ENCODE data around the gene GARIN3.

The GARIN3 gene

DNA sequence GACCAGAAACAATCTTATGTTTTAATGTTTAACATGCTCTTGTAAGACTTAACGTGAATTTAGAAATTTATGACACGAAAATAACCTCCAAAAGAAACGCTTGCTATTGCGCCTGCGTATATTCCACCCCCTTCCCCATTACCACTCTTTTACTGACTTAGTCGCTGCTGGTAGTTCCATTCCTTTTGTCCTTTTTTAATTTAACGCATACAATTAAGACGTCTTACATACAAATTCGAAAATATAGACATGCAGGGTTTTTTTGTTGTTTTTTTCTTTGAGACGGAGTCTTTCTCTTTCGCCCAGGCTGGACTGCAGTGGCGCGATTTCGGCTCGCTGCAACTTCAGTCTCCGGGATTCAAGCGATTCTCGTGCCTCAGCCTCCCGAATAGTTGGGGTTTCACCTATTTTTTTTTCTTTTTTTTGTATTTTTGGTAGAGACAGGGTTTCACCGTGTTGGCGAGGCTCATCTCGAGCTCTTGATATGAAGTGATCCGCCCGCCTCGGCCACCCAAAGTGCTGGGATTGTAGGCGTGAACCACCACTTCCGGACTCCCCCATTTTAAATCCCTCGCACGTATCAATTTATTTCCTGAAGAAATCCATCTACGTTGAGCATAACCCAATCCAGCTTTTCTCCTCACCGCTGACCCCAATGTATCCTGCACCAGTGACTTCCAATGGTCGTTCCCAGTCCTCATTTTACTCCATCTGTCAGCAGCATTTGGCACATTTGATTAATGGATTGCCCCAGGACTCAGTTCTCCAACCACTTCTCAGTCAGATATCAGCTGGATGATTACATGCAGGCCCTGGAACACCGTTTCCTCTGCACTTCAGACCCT lies 22.7 kb downstream of the GARIN3 start:
- peak; percentile 94 for DNase-seq

DNA sequence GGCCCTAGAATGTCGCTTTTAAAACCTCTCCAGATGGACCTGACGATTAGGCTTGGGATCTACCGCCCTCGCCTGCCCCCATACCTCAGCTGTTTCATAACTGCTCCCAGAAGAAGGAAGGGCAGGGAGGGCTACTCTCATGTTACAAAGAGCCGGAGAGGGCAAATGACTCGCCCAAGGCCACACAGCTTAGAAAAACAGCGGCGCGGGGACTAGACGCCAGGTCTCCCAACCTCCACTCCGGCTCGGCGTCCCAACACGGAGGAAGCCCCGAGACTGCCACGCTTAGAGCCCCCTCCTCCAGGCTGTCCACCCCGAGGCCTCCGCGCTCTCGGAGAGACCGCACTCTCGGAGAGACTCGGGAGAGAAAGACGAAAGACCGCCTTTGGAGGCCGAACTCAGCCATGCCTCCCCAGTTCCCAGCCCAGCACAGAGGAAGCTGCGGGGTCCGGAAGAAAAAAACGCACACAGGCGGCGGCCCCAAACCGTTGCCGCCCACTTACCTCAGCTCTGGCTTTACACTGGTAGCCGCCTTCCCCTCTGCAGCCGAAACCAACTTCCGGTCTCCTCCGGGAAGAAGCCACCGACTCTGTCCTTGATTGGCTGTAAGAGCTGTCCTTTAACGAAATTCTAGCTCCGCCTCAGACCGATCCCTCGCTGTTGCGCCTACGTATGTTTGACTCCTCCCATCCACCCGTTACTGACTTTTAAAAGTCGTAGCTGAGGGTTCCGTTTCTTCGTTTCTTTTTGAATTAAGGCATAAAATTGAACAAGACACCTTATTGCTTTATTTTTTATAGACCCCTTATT lies 23.5 kb downstream of the GARIN3 start, which contains the start of gene MED7:
MED7 (minus strand) TSS at position 549 of the 810 bp plus-strand sequence. CDS start 3,434 bp downstream, outside the sequence.
- peak; percentile 97 for DNase-seq

DNA sequence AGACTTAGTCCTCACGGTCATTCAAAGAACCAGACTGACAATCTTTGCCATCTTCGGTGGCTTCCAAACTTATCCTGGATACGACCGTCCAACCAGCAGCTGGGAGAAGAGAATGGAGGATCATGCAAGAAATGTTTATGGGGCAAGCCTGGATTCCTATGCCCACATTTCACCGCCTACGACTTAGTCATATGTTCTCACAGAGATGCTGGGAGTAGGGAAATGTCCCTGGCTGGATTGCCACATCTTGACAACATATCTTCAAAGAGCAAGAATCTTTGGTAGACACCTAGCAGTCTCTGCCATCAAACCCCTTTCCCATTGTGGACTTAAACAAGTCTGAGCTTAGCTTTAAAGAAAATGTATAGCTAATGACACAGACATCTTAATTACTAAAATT lies 28.4 kb downstream of the GARIN3 start:
- no peak for DNase-seq

DNA sequence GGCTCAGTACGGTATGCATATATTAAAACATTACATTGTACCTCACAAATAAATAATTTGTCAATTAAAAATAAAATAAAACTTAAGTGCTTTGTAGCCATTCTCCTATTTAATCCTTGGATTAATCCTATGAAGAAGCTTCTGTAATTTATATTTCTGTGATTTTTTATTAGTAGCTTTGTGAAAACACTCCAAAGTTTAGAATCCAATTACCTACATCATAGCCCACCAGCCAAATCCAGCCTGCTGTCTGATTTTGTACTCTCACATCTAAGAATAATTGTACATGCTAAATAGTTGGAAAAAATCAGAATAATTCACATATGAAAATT lies 33.8 kb downstream of the GARIN3 start:
- no peak for DNase-seq

DNA sequence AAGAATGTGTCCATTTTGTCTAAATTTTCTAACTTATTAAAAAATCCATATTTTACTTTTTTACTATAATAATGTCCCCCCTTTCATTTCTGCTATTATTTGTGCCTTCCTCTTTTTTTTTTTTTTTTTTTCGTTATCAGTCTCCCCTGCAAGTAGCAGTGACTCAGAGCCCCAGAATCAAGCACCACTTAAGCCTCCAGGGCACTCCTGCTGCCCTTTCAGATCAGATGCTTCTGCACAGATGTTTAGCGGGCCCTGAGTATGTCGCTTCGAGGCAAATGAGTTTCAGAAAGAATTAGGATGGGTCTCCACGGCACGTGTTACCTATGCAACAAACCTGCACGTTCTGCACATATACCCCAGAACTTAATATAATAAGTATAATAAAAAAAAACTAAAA lies 35.1 kb downstream of the GARIN3 start:
- no peak for DNase-seq

DNA sequence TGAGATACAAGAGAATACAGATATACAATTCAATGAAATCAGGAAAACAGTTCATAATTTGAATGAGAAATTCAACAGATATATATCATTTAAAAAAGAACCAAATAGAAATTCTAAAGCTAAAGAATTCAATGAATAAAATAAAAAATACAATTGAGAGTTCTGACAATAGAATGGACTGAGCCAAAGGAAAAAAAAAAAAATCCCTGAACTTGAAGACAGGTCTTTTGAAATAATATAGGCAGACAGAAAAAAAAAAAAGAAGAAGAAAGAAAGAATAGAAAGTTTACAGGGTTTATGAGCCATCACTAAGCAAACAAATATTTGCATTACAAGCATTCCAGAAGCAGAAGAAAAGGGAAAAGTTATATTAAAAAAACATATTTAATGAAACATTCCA lies 44.4 kb downstream of the GARIN3 start:
- no peak for DNase-seq

DNA sequence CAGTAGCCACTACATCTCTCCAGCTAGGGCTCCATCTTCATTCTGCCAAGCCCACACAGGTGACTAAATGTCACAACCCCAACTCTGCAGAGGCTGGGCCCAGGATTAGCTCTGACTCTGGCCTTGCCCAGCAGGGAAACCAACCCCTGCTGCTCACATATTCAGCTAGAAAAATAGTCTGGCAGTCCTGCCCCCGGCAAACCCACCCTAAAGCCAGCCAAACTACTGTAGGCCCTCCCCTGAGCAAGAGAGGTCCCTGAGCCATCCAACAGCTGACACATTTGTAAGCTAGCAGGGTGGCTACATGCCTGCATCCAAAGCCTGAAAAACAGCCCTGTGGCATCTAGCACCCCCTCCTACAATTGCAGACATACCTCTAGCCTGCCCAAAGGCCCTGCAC lies 46.0 kb downstream of the GARIN3 start:
- no peak for DNase-seq

DNA sequence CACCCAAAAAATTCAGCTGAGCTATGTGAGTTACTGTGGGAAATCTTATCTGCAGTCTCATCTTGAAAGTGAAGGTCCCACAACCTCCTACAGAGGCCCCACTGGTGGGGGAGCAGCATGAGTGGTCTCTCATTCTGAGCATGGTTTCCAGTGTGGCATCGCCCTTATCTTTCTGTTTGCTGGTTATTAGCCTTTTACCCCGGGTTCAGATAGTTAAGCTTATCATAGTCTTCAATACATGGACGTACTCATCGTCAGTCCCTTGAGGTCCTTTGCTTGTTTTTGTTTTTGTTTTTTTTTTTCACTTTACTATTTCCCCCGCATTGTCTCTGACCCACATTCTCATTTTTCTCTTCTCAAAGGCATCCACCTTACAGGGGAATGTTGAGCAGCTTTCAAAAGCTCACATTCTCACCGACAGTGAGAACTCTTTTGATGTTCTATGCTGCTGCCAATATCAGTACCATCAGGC lies 49.5 kb downstream of the GARIN3 start:
- DNase-seq = no peak

DNA sequence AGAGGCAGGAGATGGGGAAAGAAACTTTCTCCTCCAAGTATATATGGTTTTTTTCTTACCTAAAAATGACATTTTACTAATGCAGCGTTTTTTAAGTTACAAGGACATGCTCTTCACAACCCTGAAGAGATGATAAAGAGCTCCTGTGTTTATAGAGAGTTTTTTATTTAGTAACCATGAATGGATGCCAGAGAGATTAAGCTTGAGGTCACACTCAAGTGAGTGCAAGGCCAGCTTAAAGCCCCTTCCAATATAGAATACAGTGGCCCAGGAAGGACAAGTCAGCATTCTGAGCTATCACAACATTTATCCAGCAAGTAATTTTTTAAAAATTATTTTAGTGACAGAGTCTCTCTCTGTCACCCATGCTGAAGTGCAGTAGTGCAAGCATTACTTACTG lies 50.6 kb downstream of the GARIN3 start:
- no peak for DNase-seq

DNA sequence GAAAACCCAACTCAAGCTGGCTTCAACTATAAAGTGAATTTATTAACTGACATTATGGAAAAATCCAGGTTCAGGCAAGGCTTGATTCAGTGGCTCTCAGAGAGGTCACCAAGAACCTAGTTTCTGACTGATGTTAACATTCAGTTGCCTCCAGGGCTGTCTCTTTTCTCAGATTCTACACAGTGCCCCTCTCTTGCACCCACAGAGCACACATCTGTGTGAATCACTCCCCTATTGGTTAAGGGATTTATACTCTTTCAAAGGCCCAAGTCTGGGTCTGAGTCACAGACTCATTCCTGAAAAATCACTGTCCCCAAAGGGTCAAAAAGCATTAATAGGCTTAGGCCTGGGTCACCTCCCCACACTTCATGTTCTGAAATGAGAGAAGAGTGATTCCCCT lies 51.1 kb downstream of the GARIN3 start:
- DNase-seq = no peak

DNA sequence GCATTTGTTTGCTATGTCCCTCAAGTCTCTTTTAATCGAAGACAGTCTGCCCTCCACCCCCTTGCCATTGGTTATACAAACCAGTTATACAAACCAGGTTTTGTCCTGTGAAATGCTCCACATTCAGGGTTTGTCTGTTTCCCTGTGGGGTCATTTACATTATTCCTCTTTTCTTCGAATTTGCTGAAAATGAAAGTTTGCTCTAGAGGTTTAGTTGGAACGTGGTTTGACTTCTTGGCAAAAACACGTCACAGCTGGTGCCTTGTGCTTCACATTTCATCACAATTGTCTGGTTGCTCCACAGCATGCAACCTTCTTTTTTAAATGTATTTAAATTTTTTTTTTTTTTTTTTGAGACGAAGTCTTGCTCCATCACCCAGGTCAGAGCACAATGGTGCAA lies 53.1 kb downstream of the GARIN3 start:
- DNase-seq = no peak

Data from NCI-H748 treated with DMSO at 0.1 percent for 48 hours (cell line).